22Rv1 (cell line): ENCODE data around the gene GNB4.

Source experiments
- CTCF ChIP-seq: fragments of 450-650 bp; IDR thresholded peaks from 2 replicates; pipeline ENCODE4 v1.5.1; 2017; ENCODE audit warnings: mild to moderate bottlenecking
- ZFX ChIP-seq: fragments of 450-650 bp; IDR thresholded peaks from 2 replicates; pipeline ENCODE4 v1.6.1; 2017; ENCODE audit warnings: antibody characterized with exemption, borderline replicate concordance

GRCh38 chr3:179418610-179419009, 32.7 kb downstream of the GNB4 start:
- TF ChIP-seq CTCF (no peak), ZFX (no peak)
